ENCODE data around the gene SLC15A3. TPM values are rescaled to one million over a fixed set of nuclear protein-coding genes. Genes with fewer than 3 reads are reported as not detected.

SLC15A3 gene
- 0.83 TPM in 1 of 2 replicates, not detected in the other for polyA plus RNA-seq

DNA sequence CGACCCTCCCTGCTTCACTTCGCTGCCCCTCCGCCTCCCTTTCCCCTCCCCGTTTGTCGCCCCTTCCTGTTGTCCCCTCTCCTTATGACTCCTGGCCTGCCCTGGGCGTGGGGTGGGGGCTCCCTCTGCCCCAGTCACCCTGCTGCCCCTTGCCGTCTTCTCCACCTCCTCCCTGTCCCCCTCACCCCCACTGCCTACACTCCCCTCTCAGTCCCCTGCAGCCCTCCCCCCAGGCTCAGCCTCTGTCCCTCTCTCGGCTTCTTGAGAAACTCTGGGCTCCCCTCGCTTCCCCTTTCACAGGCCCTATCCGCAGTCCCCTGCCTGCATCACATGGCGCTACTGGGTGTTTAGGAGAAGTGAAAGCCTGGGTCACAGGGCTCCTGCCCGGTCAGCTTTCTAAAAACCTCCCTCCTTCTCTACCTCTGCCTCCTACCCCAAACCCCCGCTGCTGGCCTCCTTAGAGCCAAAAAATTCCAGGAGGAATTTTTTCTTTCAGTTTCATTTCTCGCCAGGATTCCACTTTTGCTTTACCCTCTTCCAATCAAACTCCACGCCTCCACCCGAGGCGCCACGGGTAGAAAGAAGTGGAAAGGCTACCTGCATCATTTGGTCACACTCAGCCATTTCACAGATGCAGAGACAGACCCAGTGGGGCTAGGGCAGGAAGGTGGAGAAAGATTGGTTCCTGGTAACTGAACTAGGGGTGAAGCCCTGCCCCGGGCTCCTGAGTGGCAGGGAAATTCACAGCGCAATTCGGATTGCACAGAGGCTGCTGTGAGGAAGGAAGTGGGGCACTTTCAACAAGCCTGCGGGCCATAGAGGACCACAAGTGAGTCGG, at the start of gene SLC15A3:
TSS of gene SLC15A3 (minus strand) at position 273 of the 838 bp plus-strand sequence. CDS start 625 bp downstream, outside the sequence.

DNA sequence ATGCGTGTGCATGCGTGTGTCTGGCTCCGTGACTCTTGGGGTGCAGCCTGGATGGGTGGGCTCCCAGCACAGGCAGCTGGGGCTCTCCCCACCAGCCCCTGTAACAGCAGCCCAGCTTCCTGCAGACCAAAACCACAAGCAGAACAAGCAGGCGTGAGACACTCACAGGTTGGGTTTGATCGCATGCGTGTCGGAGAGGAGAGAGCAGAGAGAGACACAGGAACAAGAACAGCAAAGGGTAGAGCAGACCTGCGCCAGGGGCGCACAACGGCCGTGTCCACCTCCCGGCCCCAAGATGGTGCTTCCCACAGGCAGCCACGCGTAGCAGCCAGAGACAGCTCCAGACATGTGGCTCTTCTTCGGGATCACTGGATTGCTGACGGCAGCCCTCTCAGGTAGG, 19.5 kb upstream of the SLC15A3 start, which contains the start of gene CD6:
TSS of gene CD6 (plus strand) at position 161 of the 400 bp plus-strand sequence. CDS start at position 347, 186 bp downstream.

DNA sequence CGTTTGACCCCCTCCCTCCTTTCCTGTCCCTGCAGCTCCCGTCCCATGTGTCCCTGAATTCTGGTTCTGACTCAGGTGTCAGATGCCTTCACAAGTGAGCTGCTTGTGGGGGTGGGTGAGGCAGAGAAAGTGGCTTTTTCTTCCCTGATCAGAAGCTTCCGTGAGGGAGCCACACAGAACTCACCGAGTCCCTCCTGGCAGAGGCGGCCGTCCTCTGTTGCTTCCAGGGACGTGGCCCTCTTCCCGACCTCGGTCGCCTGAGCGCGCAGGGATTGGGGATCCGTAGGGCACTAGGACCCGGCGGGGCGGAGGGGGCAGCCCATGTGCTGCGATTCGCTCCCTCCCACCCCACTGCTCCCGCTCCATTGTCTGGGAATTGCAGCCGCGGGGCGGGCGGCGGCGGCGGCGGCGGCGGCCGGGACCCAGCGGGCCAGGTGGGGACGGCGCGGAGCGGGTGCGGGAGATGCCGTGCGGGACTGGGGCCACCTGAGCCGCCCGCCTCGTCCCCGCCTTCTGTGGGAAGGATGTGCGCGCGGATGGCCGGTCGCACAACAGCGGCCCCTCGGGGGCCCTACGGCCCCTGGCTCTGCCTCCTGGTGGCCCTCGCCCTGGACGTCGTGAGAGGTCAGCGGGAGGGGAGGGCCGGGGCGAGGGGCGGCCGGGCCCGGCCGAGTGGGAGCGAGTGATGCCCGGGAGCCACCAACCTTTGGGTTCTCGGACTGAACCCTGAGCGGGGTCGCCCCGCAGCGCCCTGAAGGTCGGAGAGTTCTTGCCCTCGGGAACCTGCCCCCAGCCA, 27.7 kb downstream of the SLC15A3 start, which contains the start of gene TMEM132A:
TSS of gene TMEM132A (plus strand) at position 351 of the 796 bp plus-strand sequence. CDS start at position 525, 174 bp downstream.

DNA sequence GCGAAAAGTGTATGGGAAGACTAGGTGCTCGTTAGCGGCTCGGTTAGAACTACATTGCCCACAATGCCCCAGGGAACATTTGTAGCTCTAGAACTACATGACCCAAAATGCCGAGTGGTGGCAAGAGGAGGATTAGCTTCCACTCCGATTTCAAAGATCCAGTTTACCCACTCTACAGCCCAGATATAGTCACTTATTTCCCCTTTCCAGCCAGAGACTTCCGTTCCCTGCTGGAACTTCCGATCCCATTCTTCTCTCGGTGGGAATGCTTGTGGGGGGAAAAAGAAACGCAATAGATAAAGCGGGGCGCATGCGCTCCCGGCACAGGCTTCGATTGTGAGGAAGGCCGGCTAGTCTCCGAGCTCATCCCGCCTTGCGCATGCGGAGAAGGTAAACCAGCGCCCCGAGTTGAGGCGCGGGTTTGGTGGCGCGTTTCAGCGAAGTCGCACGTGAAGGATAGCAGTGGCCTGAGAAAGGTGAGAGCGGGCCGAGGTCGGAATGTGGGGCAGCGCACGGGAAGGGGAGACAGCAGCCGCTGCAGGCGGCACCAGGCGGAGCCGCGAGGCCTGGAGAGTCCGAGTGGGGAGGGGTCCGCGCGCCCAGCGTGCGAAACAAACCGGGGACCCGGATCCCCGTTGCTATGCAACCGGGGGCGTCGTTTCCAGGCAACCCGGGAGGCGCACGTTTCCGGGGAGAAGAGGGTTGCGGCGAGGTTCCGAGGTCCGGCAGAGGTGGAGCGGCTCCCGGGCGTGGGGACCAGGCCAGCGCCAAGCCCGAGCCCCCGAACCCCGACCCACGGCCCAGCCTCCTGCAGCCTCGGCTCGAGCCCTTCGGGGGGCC, 38.0 kb downstream of the SLC15A3 start, which contains the start of gene TMEM109:
TSS of gene TMEM109 (plus strand) at position 366 of the 840 bp plus-strand sequence. CDS start 5,536 bp downstream, outside the sequence.

DNA sequence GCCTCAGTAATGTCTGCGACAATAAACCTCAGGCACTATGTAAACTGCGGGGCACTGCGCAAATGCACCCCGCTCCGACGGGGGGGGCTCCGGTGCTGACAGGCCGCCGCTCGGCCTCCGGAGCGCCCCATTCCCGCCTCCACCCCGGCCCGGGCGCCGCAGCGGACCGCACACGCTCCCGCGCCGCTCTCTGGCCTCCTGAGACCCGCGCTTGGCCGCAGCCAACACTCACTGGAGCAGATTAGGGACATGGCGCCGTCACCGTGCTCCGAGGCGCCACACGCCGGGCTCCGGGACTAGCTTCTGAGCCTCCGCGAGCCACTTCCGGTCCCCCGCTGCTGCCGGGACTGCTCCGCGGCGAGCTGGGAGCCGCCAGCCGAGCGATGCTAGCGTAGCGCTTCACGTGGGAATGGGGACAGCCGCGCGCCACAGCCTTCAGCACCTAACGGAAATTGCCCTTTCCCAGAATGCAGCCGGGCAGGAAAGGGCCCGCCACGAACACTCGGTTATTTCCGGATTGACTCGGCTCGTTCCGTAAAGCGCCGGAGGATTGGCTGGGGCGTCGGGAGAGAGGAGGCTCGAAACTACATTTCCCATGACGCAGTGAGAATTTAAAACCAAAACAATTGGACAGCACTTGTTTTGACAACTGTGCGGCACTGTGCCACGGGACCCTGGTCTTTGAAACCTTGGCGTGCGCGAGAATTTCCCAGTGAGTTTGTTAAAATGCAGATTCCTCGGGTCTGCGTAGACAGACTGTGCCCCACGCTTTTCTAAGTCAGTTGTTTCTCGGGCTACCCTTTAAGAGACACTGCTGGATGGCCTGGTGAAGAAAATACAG, 45.6 kb downstream of the SLC15A3 start, which contains the start of gene PRPF19:
TSS of gene PRPF19 (minus strand) at position 454 of the 841 bp plus-strand sequence. CDS start at position 251, 203 bp downstream.

Other genes starting within 250 kb of the SLC15A3 start
- gene MS4A18, start 227.5 kb downstream of the SLC15A3 start, polyA plus RNA-seq = not detected in 2 replicates
- gene MS4A15, start 195.3 kb downstream of the SLC15A3 start, polyA plus RNA-seq = not detected in 2 replicates
- gene MS4A10, start 166.8 kb downstream of the SLC15A3 start, polyA plus RNA-seq = not detected in 2 replicates
- gene CCDC86, start 110.1 kb downstream of the SLC15A3 start, polyA plus RNA-seq = 1.3 and 4.2 TPM in 2 replicates
- 0.08 and 0.11 TPM in 2 replicates for gene PTGDR2, start 96.2 kb downstream of the SLC15A3 start, polyA plus RNA-seq
- not detected in 2 replicates for gene ZP1, start 84.6 kb downstream of the SLC15A3 start, polyA plus RNA-seq
- 16.9 and 29.6 TPM in 2 replicates for gene PRPF19, start 45.6 kb downstream of the SLC15A3 start, polyA plus RNA-seq
- 14.8 and 30.2 TPM in 2 replicates for gene TMEM109, start 38.0 kb downstream of the SLC15A3 start, polyA plus RNA-seq
- 44.5 and 82.8 TPM in 2 replicates for gene TMEM132A, start 27.7 kb downstream of the SLC15A3 start, polyA plus RNA-seq
- gene CD6, start 19.5 kb upstream of the SLC15A3 start, polyA plus RNA-seq = not detected in 2 replicates
- gene CD5, start 150.3 kb upstream of the SLC15A3 start, polyA plus RNA-seq = not detected in 2 replicates
- 1.6 and 1.7 TPM in 2 replicates for gene VPS37C, start 209.2 kb upstream of the SLC15A3 start, polyA plus RNA-seq